Suprapubic skin (tissue), 4 donors: ENCODE data around the gene NCDN. TPM values are rescaled to one million over a fixed set of nuclear protein-coding genes. Genes with fewer than 3 reads are reported as not detected.

Experiments used
- DNase-seq, 2 donors: peaks; one replicate each; pipeline ENCODE4 v3.0.0-alpha.2; 2019; ENCODE audit warnings: low spot score in 2 of 2
- H3K27ac ChIP-seq: fragments of 200-600 bp; sonication (generic); one replicate; pipeline ENCODE4 v1.5.1; 2019
- H3K27me3 ChIP-seq: fragments of 200-600 bp; sonication (generic); one replicate; pipeline ENCODE4 v1.5.1; 2019
- H3K36me3 ChIP-seq: fragments of 200-600 bp; sonication (generic); one replicate; pipeline ENCODE4 v1.5.1; 2019
- H3K4me1 ChIP-seq: fragments of 200-600 bp; sonication (generic); one replicate; pipeline ENCODE4 v1.5.1; 2019
- H3K4me3 ChIP-seq: fragments of 200-600 bp; sonication (generic); one replicate; pipeline ENCODE4 v1.5.1; 2019; ENCODE audit warnings: mild to moderate bottlenecking
- H3K9me3 ChIP-seq: fragments of 200-600 bp; sonication (generic); one replicate; pipeline ENCODE4 v1.5.1; 2019
- EP300 ChIP-seq: sonication (generic); formaldehyde crosslinking; IDR thresholded peaks from one replicate; pipeline ENCODE4 v1.6.1; 2017; ENCODE audit warnings: antibody characterized with exemption
- POLR2A ChIP-seq, 2 donors: fragments of 450-650 bp; IDR thresholded peaks; one replicate each; pipeline ENCODE4 v1.6.1; 2017; ENCODE audit warnings: antibody characterized with exemption in 2 of 2, mild to moderate bottlenecking in 2 of 2, moderate library complexity in 2 of 2
- POLR2AphosphoS5 ChIP-seq, 3 donors: sonication (generic); formaldehyde crosslinking; IDR thresholded peaks; one replicate each; pipeline ENCODE4 v1.6.1; 2017; ENCODE audit warnings: antibody characterized with exemption in 3 of 3
- WGBS: methylation state at CpG from one replicate; pipeline ENCODE4 v1.1.5; 2018; 5-methylcytosine and 5-hydroxymethylcytosine counted together
- total RNA-seq, 4 donors: library from RNA; depleted of rRNA; stranded (reverse); fragments of >200 nt; gene quantifications; one replicate each; pipeline ENCODE4 v1.1.0, GENCODE V29; 2016
- TF ChIP-seq, protein P1 (sequence below), 2 donors: fragments of 200-600 bp in 1 of 2; fragments of 450-650 bp in 1 of 2; sonication (generic) in 1 of 2; IDR thresholded peaks; one replicate each; pipeline ENCODE4 v1.5.1; 2016 to 2019; ENCODE audit warnings: antibody characterized with exemption in 2 of 2, mild to moderate bottlenecking in 1 of 2, moderate library complexity in 1 of 2

The NCDN gene, protein sequence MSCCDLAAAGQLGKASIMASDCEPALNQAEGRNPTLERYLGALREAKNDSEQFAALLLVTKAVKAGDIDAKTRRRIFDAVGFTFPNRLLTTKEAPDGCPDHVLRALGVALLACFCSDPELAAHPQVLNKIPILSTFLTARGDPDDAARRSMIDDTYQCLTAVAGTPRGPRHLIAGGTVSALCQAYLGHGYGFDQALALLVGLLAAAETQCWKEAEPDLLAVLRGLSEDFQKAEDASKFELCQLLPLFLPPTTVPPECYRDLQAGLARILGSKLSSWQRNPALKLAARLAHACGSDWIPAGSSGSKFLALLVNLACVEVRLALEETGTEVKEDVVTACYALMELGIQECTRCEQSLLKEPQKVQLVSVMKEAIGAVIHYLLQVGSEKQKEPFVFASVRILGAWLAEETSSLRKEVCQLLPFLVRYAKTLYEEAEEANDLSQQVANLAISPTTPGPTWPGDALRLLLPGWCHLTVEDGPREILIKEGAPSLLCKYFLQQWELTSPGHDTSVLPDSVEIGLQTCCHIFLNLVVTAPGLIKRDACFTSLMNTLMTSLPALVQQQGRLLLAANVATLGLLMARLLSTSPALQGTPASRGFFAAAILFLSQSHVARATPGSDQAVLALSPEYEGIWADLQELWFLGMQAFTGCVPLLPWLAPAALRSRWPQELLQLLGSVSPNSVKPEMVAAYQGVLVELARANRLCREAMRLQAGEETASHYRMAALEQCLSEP
- 10 to 100 TPM; 14.1 to 26.2 (median 24.1) TPM for total RNA-seq

- no peaks in the 10 kb centered on the region for H3K27me3 ChIP-seq
- under 1% methylated on average over 42 of the region's 58 CpGs for WGBS
- DNase-seq: peak; percentile 99
- no peaks in the 10 kb centered on the region for H3K9me3 ChIP-seq
- TF ChIP-seq POLR2AphosphoS5 (IDR thresholded peaks at IDR 0.05): peak in 1 of 3 donors; percentile 49
- TF ChIP-seq EP300: no peak
- TF ChIP-seq, protein P1, sequence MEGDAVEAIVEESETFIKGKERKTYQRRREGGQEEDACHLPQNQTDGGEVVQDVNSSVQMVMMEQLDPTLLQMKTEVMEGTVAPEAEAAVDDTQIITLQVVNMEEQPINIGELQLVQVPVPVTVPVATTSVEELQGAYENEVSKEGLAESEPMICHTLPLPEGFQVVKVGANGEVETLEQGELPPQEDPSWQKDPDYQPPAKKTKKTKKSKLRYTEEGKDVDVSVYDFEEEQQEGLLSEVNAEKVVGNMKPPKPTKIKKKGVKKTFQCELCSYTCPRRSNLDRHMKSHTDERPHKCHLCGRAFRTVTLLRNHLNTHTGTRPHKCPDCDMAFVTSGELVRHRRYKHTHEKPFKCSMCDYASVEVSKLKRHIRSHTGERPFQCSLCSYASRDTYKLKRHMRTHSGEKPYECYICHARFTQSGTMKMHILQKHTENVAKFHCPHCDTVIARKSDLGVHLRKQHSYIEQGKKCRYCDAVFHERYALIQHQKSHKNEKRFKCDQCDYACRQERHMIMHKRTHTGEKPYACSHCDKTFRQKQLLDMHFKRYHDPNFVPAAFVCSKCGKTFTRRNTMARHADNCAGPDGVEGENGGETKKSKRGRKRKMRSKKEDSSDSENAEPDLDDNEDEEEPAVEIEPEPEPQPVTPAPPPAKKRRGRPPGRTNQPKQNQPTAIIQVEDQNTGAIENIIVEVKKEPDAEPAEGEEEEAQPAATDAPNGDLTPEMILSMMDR (IDR thresholded peaks at IDR 0.05): no peak
- TF ChIP-seq POLR2A (IDR thresholded peaks at IDR 0.05): no peak
- H3K4me3 ChIP-seq: peak within 1 kb of the TSS; percentile 76
- peaks cover 74% of the 10 kb centered on the region for H3K4me1 ChIP-seq
- peaks cover 13% of the 10 kb centered on the region for H3K36me3 ChIP-seq
- peak within 1 kb of the TSS; percentile 91 for H3K27ac ChIP-seq
These were observed at the start of gene NCDN for GRCh38 chr1:35557611-35558373. TSS of gene NCDN (plus strand) at chr1:35557799. CDS start at chr1:35558191, 392 bp downstream.

- Histone ChIP-seq H3K36me3 (no peaks in the 10 kb centered on the region), H3K27me3 (no peaks in the 10 kb centered on the region), H3K4me3 (no peak overlapping the region), H3K4me1 (peaks cover 30% of the 10 kb centered on the region), H3K9me3 (no peaks in the 10 kb centered on the region), H3K27ac (no peak overlapping the region)
- TF ChIP-seq POLR2AphosphoS5 (IDR thresholded peaks at IDR 0.05): no peak
- TF ChIP-seq, protein P1 (IDR thresholded peaks at IDR 0.05): no peak
- TF ChIP-seq EP300: no peak
- TF ChIP-seq POLR2A (IDR thresholded peaks at IDR 0.05): no peak
- DNase-seq: no peak
These were observed 49.7 kb upstream of the NCDN start for GRCh38 chr1:35507947-35508346.

DNA sequence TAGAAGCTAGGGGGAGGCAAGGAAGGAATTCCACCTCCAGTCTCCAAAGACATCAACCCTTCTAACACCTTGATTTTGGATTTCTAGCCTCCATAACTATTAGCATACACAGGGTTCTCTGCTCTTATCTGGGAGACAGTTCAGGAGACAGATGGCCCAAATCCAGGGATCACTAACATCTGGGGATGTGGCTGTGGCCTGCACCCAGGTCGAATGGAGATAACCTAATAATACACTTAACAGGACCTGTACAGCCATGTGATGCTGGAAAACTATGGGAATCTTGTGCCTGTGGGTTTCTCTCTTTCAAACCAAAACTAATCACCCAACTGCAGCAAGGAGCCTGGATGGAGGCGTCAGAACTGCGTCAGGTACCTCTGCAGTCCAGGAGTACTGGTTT is 48.0 kb upstream of the NCDN start:
- Histone ChIP-seq H3K9me3 (no peaks in the 10 kb centered on the region), H3K27me3 (no peaks in the 10 kb centered on the region), H3K4me3 (no peak overlapping the region), H3K27ac (no peak overlapping the region), H3K4me1 (peaks cover 30% of the 10 kb centered on the region), H3K36me3 (no peaks in the 10 kb centered on the region)
- TF ChIP-seq, protein P1 (IDR thresholded peaks at IDR 0.05): no peak
- TF ChIP-seq POLR2AphosphoS5 (IDR thresholded peaks at IDR 0.05) (no peak), EP300 (no peak), POLR2A (IDR thresholded peaks at IDR 0.05) (no peak)
- DNase-seq: no peak
- 85% methylated on average over 3 of the region's 3 CpGs for WGBS

- Histone ChIP-seq H3K36me3 (no peaks in the 10 kb centered on the region), H3K9me3 (peaks cover 4% of the 10 kb centered on the region), H3K4me3 (no peak overlapping the region), H3K27ac (no peak overlapping the region), H3K4me1 (peaks cover 21% of the 10 kb centered on the region), H3K27me3 (no peaks in the 10 kb centered on the region)
- TF ChIP-seq POLR2A (IDR thresholded peaks at IDR 0.05) (no peak), POLR2AphosphoS5 (IDR thresholded peaks at IDR 0.05) (no peak), EP300 (no peak)
- TF ChIP-seq, protein P1 (IDR thresholded peaks at IDR 0.05): no peak
- no peak for DNase-seq
- WGBS: 100% methylated on average over 2 of the region's 2 CpGs
These were observed 46.3 kb upstream of the NCDN start for GRCh38 chr1:35511305-35511704.
